GM12878 (cell line): ENCODE measurements around the gene HSPB8. TPM values are rescaled to one million over a fixed set of nuclear protein-coding genes. Genes with fewer than 3 reads are reported as not detected.

Source experiments
- ATAC-seq: fragments of 200-7000 bp; cut with Tn5 transposase; 3 replicates; pipeline ENCODE4 v1.9.1; 2020; ENCODE audit warnings: mild to moderate bottlenecking, moderate library complexity
- BruUV-seq: library from RNA; stranded (reverse); fragments of 400-500 nt; replicated peaks from 2 replicates; lab custom pipeline; 2021; lab: Mats Ljungman, UMichigan
- CTCF ChIA-PET: fragments of 300-600 bp; sonication (Branson Sonifier 250); formaldehyde crosslinking; extraction: SDS; loops from one replicate; lab custom pipeline; 2021; ENCODE audit warnings: inconsistent platforms; lab: Yijun Ruan, JAX
- POLR2A ChIA-PET: fragments of 350-600 bp; formaldehyde crosslinking; extraction: SDS; loops from one replicate; lab custom pipeline; 2021; ENCODE audit warnings: inconsistent platforms; lab: Charles Lee
- RAD21 ChIA-PET: fragments of 300-600 bp; sonication (Branson Sonifier 250); formaldehyde crosslinking; loops from one replicate; lab custom pipeline; 2023; ENCODE audit warnings: antibody characterized with exemption; ENCODE audit not compliant: unreplicated experiment; lab: Charles Lee
- SMC1A ChIA-PET: fragments of 300-600 bp; sonication (Branson Sonifier 250); formaldehyde crosslinking; loops from one replicate; lab custom pipeline; 2023; ENCODE audit not compliant: unreplicated experiment, uncharacterized antibody; lab: Charles Lee
- DNase-seq: peaks from one replicate; pipeline ENCODE4 v3.0.0-alpha.2; 2011; ENCODE audit warnings: low read depth, low spot score
- FAIRE-seq: peaks from 3 replicates; lab custom pipeline; 2011; peaks lifted over from hg19 to GRCh38; lab: Jason Lieb, UNC
- H2AFZ ChIP-seq: 2 replicates; pipeline ENCODE4 v1.6.0; 2011; ENCODE audit warnings: low read depth, low read length, control low read depth; ENCODE audit not compliant: control insufficient read depth
- H3K27ac ChIP-seq: 2 replicates; pipeline ENCODE4 v1.5.1; 2011; ENCODE audit warnings: control low read depth; ENCODE audit not compliant: control insufficient read depth, insufficient read depth
- H3K27me3 ChIP-seq, 2 experiments: replicated peaks in 1 of 2; 2 replicates each; pipeline versions ENCODE4 v1.6.0 to v1.6.1; 2011; ENCODE audit warnings: low read length in 1 of 2; ENCODE audit not compliant: control insufficient read depth in 2 of 2, insufficient read depth in 2 of 2
- H3K36me3 ChIP-seq, 2 experiments: 2 replicates each; pipeline ENCODE4 v1.5.1; 2011; ENCODE audit warnings: low read length in 1 of 2; ENCODE audit not compliant: control insufficient read depth in 2 of 2, insufficient read depth in 2 of 2
- H3K4me1 ChIP-seq: 2 replicates; pipeline ENCODE4 v1.6.1; 2011; ENCODE audit warnings: mild to moderate bottlenecking, low read length, moderate library complexity, mixed read lengths; ENCODE audit not compliant: control insufficient read depth, insufficient read depth
- H3K4me2 ChIP-seq: 2 replicates; pipeline ENCODE4 v1.6.0; 2011; ENCODE audit warnings: control low read depth; ENCODE audit not compliant: control insufficient read depth, insufficient read depth
- H3K4me3 ChIP-seq: fragments of 200-600 bp; sonication (generic); 2 replicates; pipeline ENCODE4 v1.5.1; 2016
- H3K79me2 ChIP-seq: 2 replicates; pipeline ENCODE4 v1.6.0; 2011; ENCODE audit warnings: low read length; ENCODE audit not compliant: control insufficient read depth, insufficient read depth
- H3K9ac ChIP-seq: 2 replicates; pipeline ENCODE4 v1.8.0; 2011; ENCODE audit warnings: low read length, control low read depth, mixed read lengths; ENCODE audit not compliant: control insufficient read depth, insufficient read depth
- H3K9me3 ChIP-seq: replicated peaks from 3 replicates; pipeline ENCODE4 v1.5.1; 2011; ENCODE audit warnings: mild to moderate bottlenecking, low read length; ENCODE audit not compliant: control insufficient read depth, insufficient read depth
- H4K20me1 ChIP-seq: 2 replicates; pipeline ENCODE4 v1.6.0; 2011; ENCODE audit not compliant: control insufficient read depth, insufficient read depth
- CTCF ChIP-seq, 3 experiments: IDR thresholded peaks in 2 of 3; conservative IDR thresholded peaks in 1 of 3; 2 replicates each; pipeline ENCODE4 v1.5.1; 2011; ENCODE audit warnings: low read depth in 3 of 3, low read length in 3 of 3, mild to moderate bottlenecking in 3 of 3, control low read depth in 2 of 3, moderate library complexity in 2 of 3, inconsistent platforms in 1 of 3, mixed read lengths in 1 of 3; ENCODE audit not compliant: control insufficient read depth in 2 of 3, insufficient read depth in 1 of 3; ENCODE audit errors: extremely low read depth in 1 of 3
- POU2F2 ChIP-seq: IDR thresholded peaks from 3 replicates; pipeline ENCODE4 v1.6.1; 2011; ENCODE audit warnings: low read depth, mild to moderate bottlenecking, low read length, borderline replicate concordance
- SMAD5 ChIP-seq: IDR thresholded peaks from 2 replicates; pipeline ENCODE4 v1.6.1; 2016; ENCODE audit warnings: antibody characterized with exemption, low read depth
- TCF3 ChIP-seq: IDR thresholded peaks from 2 replicates; pipeline ENCODE4 v1.6.1; 2012; ENCODE audit warnings: low read depth, mild to moderate bottlenecking, low read length, borderline replicate concordance; ENCODE audit not compliant: insufficient read depth
- YBX1 ChIP-seq: fragments of 450-650 bp; IDR thresholded peaks from 2 replicates; pipeline ENCODE4 v1.6.1; 2016; ENCODE audit warnings: antibody characterized with exemption
- WGBS: methylation state at CpG from one replicate; pipeline ENCODE4 v1.1.6; 2016; ENCODE audit warnings: low lambda C conversion rate; ENCODE audit not compliant: insufficient replicate concordance, insufficient coverage; ENCODE audit errors: missing lambda C conversion rate; 5-methylcytosine and 5-hydroxymethylcytosine counted together
- in situ Hi-C: fragments of 300-500 bp; cut with MboI; formaldehyde crosslinking; loops from 9 replicates; pipeline ENCODE4 v1.14.3; 2018; ENCODE audit warnings: mixed read lengths
- intact Hi-C: fragments of 100-400 bp; cut with micrococcal nuclease; formaldehyde crosslinking; loops from one replicate; pipeline ENCODE4 v1.14.2; 2022; ENCODE audit not compliant: unreplicated experiment
- polyA plus RNA-seq, 11 experiments: library from polyadenylated mRNA; depleted of rRNA in 4 of 11; unstranded in 6 of 11; stranded (reverse) in 5 of 11; fragments of >200 nt; fragmentation: Nextera tagmentation in 4 of 11; fragmentation: Illumina TruSeq in 1 of 11; extraction: Ambion mirVana in 4 of 11; extraction: Trizol in 1 of 11; gene quantifications; 1 replicate in 1 of 11; 2 replicates in 10 of 11; pipeline versions ENCODE4 v1.2.1 to v1.2.3, GENCODE V29; 2011 to 2016; ENCODE audit warnings: inconsistent platforms in 2 of 11, missing spikeins in 2 of 11, low read depth in 1 of 11
- total RNA-seq, 4 experiments: library from RNA; depleted of rRNA in 3 of 4; stranded (reverse); fragments of >200 nt in 3 of 4; fragmentation: Illumina TruSeq in 1 of 4; extraction: Trizol in 1 of 4; gene quantifications; 2 replicates each; pipeline versions ENCODE4 v1.2.1 to v1.2.3, GENCODE V29; 2013 to 2021

Gene HSPB8
- total and polyA plus RNA-seq, 10 of the 15 experiments (the other 5 are each of a cell fraction or from before 2014, with no cell fraction given), result 0.10 TPM; not detected in 9

GRCh38 chr12:119177724-119178380, 879 bp upstream of the HSPB8 start (continued):
- TF ChIP-seq TCF3 (no peak), POU2F2 (no peak), CTCF (IDR thresholded peaks at IDR 0.05 in 2 of 3, conservative IDR thresholded peaks at IDR 0.05 in 1 of 3; ENCODE audit: control insufficient read depth in 2 of 3, extremely low read depth in 1 of 3, insufficient read depth in 1 of 3, low read depth in 3 of 3, low read length in 3 of 3) (no peak), SMAD5 (no peak)

- FAIRE-seq (no peak), DNase-seq (no peak), ATAC-seq (no peak)
- no peaks in the 10 kb centered on the region for H3K36me3 ChIP-seq
- no peak overlapping the region for H3K4me3 ChIP-seq
- H2AFZ ChIP-seq, result no peak overlapping the region
- no peaks in the 10 kb centered on the region for H4K20me1 ChIP-seq
- H3K4me2 ChIP-seq, result no peak overlapping the region
- peaks cover 0 to 3% of the 10 kb centered on the region in 2 experiments; a peak in 1 of 4 replicates for H3K27me3 ChIP-seq
- ChIA-PET POLR2A (no interaction called here), CTCF (no interaction called here), SMC1A (no interaction called here), RAD21 (no interaction called here)
- no peak overlapping the region for H3K27ac ChIP-seq
- no TSS peak for BruUV-seq
- WGBS, result 27% methylated on average over 13 of the region's 18 CpGs
- no peaks in the 10 kb centered on the region for H3K9me3 ChIP-seq
- intact Hi-C loops, result no loop called here
- no peak overlapping the region for H3K9ac ChIP-seq
- TF ChIP-seq YBX1, result no peak
- H3K79me2 ChIP-seq, result no peaks in the 10 kb centered on the region
- no peaks in the 10 kb centered on the region for H3K4me1 ChIP-seq
- in situ Hi-C loops, result no loop called here
These were observed 747 bp downstream of the HSPB8 start for GRCh38 chr12:119179335-119180021.
